DOHH2 (cell line): ENCODE results near the gene COL8A2.

ENCODE experiments used
- EZH2phosphoT487 ChIP-seq: fragments of 200-600 bp; sonication (generic); IDR thresholded peaks from 2 replicates; pipeline ENCODE4 v1.6.1; 2017; ENCODE audit warnings: borderline replicate concordance, mild to moderate bottlenecking, antibody characterized with exemption, low read length, moderate library complexity, mixed read lengths
- TF ChIP-seq, protein P1 (sequence below): fragments of 200-600 bp; sonication (generic); IDR thresholded peaks from one replicate; pipeline ENCODE4 v1.5.1; 2014; ENCODE audit warnings: antibody characterized with exemption, mild to moderate bottlenecking, low read depth, low read length; ENCODE audit not compliant: poor library complexity, severe bottlenecking

GRCh38 chr1:36112823-36113222 is 12.2 kb downstream of the COL8A2 start:
- TF ChIP-seq, protein P1, sequence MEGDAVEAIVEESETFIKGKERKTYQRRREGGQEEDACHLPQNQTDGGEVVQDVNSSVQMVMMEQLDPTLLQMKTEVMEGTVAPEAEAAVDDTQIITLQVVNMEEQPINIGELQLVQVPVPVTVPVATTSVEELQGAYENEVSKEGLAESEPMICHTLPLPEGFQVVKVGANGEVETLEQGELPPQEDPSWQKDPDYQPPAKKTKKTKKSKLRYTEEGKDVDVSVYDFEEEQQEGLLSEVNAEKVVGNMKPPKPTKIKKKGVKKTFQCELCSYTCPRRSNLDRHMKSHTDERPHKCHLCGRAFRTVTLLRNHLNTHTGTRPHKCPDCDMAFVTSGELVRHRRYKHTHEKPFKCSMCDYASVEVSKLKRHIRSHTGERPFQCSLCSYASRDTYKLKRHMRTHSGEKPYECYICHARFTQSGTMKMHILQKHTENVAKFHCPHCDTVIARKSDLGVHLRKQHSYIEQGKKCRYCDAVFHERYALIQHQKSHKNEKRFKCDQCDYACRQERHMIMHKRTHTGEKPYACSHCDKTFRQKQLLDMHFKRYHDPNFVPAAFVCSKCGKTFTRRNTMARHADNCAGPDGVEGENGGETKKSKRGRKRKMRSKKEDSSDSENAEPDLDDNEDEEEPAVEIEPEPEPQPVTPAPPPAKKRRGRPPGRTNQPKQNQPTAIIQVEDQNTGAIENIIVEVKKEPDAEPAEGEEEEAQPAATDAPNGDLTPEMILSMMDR = no peak
- no peak for TF ChIP-seq EZH2phosphoT487
